GM18517 (cell line): Measurements from ENCODE around the gene OVCH1.
"Not testable (repeated sequence)": the region's sequence is repeated elsewhere in the genome, so short reads cannot be mapped to it uniquely, and the experiment has no call there.

Experiments
- ATAC-seq: cut with Tn5 transposase; IDR thresholded peaks from one replicate; pipeline ENCODE4 v1.9.1; 2021; ENCODE audit warnings: mild to moderate bottlenecking, moderate library complexity; ENCODE audit not compliant: unreplicated experiment

The OVCH1 gene

DNA sequence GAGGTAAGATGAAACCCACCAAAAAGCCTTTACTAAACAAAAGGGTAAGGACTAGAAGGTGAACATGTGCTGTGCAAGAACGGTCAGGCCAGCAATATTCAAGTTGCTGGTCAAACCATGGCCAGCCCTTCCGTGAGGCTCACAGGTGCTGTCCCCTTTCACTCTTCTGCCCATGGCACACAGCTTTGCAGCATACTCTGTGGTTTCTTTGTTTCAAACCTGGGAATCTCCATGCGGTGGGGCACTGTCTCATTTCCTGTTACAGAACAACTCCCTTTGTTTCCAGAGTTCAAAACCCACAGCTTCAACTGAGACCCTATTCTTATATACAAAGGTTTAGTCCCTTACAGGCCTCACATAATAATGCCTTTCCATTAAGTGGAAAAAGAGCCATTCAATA lies 1.7 kb upstream of the OVCH1 start:
- no peak for ATAC-seq

DNA sequence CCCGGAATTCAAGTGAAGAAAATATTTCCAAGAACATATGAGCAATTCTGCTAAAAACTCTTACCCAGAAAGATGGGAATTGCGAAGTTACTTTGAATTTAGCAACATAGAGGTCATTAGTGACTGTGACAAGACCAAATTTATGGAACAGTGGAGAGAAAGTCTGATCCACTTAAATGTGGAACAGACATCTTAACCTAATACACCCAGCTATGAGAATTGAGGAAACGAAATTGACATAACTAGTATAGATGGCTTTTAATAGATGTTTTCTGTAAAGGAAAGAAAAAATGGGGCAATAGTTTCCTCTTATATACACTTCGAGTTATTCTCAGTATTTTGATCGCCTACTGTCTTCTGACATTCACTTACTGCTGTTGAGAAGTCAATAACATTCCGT lies 4.6 kb downstream of the OVCH1 start:
- no peak for ATAC-seq

DNA sequence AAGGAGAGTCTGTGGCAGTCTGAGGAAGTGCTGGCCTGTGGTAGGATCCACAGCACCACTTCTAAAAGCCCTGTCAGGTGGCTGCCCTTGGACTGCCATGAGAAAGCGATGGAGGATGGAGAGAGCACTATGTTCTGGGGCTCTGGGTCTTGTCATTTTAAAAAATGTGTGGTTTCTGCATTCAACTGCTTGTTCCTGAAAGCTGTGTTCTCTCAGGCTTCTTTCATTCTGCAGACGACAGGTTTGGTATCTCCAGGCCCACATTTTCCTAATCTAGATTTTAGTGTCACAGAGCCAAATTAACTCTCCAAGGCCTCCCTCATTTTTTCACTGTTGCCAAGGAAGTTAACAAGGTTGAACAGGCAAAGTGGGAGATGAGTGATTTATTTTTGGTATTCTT lies 10.5 kb downstream of the OVCH1 start:
- ATAC-seq = no peak

DNA sequence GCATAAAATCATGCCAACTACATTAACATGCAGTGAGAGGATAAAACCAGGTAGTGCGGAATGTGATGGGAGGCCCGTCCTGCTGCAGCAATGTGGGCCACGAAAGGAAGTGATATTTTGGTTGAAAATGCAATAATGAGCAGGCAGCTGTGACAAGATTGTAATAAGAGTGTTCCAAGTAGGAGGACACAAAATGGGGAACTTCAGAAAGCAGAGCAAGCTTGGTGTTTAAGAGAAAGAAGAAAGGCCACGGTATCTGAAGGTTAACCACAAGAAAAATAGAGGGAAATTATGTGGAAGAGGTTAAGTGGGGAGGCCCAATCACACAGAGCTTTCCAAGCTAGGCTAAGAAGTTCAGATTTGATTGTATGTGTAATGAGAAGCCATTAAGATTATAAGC lies 34.3 kb downstream of the OVCH1 start:
- ATAC-seq = no peak

DNA sequence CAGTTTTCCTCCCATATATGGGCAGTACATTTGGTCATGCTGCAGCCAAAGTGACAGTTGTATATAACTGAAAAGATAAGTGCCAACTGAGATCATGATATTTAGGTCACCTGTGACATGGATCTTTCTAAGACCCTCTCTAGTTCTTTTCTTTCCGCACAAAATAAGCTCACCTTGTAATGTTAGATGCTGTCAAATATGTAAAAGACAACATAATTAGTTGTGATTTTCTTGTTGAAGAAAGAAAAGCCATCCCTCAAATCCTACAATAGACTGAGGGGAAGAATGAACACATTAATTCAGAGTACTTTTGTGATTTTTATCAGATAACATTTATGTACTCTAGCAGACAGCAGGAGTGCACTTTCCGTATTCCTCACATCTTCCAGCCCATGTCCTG lies 37.4 kb downstream of the OVCH1 start:
- ATAC-seq = no peak

DNA sequence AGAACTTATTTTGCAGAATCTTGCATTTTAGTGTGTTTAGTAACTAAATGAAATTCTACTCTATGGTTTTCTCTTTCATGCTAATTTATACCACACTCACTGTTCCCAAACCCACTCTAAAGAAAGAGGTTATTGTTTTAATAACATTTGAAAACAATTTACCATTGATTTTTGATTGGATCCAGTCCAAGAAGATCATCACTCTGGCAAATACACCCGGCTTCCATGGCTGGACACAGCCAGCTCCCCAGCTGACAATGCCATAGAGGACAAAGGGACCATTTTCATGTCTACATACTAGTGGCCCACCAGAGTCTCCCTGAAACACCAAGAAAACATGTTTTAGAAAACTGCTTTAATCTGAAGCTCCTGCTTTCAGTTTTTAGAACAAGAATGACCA lies 42.4 kb downstream of the OVCH1 start:
- ATAC-seq = no peak

DNA sequence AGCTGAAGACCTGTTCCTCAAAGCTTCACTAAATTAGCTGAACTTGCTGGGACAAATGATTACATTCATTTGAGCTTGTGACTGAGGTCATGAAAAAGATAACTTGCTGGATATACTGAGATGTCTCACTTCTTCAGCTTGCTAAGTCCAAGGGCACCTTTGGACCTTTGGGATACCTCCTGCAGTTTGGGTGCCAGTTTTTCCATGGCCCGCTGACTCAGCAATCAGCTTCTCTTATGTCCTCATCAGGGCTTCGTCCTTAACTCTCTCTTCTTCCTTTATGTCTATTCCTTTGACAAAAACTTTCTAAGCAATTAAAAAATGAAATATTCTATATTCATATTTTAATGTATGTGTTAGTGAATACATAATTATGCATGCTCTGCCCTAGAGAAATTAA lies 45.6 kb downstream of the OVCH1 start:
- no peak for ATAC-seq

DNA sequence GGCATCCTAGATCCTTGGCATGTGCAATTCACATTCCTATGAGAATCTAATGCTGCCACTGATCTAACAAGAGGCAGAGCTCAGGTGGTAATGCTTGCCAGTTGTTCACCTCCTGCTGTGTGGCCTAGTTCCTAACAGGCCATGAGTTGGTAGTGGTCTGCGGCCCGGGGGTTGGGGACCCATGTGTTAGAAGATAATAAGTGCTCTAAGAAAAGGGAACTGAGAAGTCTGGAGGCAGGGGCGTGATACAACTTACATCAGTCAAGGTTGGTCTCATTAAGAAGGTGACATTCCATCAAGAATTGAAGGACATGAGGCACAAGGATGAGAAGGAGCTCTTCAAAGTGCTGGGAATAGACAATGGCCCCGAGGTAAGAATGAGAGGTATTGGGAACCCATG lies 49.3 kb downstream of the OVCH1 start:
- no peak for ATAC-seq

DNA sequence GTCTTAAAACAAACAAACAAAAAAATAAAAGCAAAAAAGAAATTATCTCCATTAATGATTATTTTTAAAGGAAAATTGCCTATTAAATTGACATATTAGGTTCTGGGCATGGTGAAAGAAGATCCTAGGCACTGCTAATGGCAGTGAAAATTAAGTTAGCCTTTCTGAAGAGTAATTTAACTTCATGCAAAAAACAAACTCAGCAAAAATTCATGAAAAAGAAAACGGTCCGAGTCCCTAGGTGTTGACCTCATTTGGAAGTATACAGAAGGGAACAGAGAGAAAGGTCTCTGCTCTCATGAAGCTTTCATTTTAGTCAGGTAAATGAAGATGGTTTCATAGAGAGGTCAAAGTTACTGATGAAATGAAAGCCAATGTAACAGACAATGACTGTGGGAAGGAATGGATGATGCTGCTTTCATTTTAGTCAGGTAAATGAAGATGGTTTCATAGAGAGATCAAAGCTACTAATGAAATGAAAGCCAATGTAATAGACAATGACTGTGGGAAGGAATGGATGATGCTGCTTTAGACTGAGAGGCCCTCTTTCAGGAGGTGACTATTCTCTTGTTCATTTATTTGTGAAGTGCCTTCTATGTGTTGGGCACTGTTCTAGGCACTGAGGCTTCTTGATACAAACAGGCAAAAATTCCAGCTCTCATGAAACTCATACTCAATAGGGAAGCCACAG lies 50.1 kb downstream of the OVCH1 start:
- no peak for ATAC-seq

DNA sequence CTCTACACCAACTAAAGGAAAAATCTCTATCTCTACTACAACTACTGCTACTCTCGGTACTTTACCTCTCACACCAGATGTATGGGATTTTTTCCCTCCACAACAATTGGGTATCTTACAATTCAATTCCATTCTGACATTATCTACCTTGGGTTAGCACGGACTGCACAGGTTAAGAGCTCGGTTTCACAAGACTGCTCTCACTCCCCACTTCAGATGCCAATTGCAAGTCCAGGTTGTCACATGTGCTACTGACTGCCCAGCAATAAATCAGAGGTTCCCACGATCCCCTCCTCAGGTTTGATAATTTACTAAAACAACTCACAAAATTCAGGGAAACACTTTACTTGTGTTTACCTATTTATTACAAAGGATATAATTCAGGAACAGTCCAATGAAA lies 58.0 kb downstream of the OVCH1 start:
- no peak for ATAC-seq

DNA sequence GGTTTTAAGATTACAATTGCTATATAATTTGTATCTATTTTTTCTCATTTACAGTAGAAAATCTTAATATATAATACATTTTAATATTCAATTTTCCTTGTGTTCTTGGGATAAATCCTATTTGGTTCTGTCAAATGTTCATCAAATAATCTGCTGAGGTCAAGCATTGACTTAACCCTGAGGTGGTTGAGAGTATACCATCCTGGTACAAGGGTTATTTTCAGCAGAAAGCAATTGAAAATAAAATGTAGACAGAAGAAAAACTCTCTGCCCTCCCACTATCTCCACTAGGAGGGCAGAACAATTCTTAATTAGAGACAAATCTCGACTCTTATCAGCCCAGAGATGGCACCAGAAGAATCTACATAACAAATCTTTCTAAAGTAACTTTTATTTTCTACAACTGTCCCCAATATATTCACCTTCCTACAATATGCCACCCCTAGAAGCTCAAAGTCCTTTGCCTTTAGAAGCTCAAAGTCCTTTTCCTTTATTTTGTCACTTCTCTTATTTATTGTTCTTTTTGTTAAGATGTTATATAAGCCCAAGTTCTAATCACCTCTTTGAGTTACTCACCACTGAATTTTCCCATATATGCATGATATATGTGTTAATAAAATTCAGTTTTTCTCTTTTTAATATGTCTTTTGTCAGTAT lies 58.6 kb downstream of the OVCH1 start:
- ATAC-seq = no peak

DNA sequence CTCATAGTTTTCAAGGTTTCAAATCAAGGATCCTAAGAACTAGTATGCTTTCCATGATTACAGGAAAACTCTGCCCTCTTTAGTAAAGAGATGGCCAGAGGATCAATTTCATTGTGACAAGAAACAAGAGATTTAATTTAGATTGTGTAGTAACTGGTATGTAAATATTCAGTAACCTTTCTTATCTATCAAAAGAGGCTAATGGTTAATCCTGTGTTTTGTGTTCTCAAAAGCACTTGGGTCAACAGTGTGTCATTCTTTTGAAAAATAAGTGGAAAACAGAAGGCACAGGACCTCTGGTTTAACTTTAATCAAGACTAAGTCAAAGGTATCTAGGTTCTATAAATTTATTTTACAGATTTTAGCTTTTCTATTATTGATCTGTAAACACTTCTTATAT lies 59.9 kb downstream of the OVCH1 start:
- ATAC-seq = no peak

DNA sequence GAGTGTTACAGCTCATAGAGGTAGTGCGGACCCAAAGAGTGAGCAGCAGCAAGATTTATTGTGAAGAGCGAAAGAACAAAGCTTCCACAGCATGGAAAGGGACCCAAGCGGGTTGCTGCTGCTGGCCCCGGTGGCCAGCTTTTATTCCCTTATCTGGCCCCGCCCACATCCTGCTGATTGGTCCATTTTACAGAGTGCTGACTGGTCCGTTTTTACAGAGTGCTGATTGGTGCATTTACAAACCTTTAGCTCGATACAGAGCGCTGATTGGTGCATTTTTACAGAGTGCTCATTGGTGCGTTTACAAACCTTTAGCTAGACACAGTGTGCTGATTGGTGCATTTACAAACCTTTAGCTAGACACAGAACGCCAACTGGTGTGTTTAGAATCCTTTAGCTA lies 60.7 kb downstream of the OVCH1 start:
- not testable (repeated sequence) for ATAC-seq

DNA sequence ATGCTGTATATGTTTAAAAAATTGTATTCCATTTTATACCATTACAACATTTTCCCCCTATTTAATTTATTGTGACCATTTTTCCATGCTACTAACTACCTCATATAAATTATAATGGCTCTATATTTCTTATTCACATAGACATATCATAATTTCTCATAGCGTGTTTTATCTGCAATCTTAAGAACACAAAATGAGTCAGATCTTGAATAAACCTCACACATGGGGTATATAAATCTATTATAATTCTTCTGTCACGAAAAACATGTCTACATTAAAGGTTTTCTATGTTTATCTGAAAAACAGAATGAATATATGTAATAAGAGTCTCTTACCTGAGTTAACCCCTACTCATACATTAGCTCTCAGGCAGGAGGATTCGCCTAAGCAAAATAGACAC lies 66.0 kb downstream of the OVCH1 start:
- no peak for ATAC-seq

DNA sequence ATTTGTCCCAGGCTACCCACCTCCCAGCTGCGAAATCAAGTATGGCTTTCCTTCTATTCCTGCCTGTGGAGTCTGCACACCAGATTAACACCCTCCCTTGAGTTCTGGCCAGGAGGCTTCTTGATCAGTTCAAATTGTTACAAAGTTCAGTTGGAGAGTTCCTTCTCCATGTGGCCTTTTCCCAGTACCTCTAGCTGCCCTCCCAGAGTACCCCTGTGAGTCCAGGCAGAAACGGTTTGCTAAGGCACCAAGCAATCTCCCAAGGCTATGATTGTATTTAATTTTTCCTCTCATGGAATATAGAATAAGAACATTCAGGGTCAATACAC lies 66.8 kb downstream of the OVCH1 start:
- ATAC-seq = no peak

DNA sequence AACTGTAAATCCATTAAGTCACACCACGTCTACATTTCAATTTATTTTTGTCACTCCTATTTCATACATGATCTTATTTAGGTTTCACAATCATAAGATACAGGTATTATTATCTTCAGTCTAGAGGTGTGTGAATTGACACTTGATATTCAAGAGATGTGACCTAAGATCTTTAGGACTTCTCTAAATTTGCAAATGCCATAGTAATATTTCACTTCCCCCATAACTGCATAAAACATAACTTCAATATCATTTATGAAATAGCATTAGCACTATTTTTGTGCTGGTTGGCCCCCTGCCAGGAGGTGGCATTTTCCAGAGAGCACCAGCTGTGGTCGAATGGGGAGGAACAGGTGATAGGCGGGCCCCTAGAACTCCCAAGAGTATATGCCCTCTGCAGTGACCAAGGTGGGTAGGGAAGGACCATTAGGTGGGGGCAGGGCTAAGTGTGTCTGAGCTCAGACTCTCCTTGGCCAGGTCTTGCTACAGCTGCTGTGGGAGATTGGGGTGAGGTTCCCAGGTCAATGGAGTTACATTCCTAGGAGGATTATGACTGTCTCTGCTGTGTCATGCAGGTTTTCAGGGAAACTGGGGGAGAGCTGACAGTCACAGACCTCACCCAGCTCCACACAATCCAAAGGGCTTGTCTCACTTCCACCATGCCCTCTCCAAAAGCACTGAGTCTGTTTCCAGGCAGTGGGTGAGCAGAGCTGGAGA lies 67.3 kb downstream of the OVCH1 start:
- no peak for ATAC-seq

DNA sequence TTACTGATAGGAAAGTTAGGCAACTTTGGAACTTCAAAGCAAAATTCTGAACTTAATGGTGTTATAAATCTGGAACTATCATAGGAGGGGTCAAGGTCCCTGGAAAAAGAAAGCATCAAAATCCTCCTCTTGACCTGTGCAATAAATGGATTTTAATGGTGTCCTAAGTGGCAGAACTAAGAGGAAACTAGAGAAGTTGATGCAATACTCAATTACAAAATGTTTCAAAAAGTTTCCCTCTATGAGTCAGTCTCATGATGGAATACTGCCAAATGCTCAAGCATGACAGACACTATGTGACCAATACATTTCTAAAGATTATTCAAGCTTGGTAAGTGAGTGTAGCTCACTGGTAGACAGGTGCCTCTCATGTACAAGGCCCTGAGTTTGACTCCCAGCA lies 68.9 kb downstream of the OVCH1 start:
- peak; percentile 18 for ATAC-seq

DNA sequence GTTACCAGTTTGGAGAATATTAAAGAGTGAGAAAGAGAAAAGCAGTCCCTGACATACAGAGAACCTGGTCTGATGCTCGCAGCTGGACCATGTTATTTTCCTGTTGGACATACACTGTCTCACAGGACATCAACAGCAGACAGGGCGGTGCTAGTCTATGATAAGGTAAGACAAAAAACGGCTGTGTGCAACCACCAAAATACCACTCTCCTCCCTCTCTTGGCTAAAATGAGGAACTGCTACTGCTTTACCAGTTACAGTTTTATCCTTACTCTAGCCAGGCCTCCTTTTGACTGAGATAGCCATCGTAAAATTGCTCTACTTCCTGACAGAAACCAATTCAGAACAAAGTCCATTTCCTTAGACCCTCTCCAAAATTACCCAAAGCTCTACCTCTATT lies 69.5 kb downstream of the OVCH1 start:
- peak; percentile 99 for ATAC-seq

DNA sequence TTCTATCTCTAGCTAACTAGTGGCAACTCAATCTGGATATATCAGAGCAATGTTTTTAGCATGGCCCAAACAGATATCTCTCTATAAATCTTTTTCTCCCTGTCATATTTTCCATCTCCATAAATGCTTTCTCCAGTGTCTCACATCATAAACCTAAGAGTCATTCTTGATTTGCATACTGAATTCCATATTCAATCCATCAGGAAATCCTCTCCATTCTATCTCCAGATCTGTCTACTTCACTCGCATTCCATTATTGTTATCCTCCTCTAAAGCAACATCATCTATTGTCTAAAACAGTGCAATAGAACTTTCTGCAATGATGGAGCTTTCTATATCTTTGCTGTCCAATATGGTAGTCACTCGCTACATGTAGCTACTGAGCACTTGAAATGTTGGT lies 71.0 kb downstream of the OVCH1 start:
- ATAC-seq = no peak

DNA sequence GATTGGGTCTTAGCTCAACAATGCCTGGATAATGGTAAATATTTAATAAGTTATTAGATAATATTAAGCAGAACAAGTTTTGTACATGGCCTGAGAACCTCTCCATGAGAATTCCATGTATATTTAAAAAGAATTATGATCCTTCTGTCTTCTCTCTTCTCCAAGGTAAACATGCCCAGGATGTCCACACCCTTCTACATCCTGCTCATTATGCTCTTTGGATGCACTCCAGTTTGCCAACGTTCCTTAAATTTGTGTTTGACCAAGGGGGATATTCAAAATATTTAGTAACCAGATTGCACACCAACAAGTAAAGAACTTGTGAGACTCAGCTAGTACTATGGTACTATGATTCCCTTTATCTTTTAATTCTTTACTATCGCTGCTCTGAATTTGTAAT lies 71.8 kb downstream of the OVCH1 start:
- ATAC-seq = no peak

DNA sequence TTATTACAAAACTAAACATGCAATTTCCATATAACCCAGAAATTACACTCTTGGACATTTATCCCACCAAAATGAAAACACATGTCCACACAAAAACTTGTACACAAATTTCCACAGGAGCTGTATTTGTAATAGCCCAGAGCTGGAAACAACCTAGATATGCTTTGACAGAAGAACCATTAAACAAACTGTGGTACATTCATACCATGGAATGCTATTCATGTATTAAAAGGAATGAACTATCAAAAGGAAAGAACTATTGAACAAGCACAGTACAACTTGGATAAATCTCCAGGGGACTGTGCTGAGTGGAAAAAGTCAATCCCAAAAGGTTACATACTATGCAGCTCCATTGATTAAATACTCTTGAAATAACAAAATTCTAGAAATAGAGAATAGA lies 80.7 kb downstream of the OVCH1 start:
- ATAC-seq = no peak

DNA sequence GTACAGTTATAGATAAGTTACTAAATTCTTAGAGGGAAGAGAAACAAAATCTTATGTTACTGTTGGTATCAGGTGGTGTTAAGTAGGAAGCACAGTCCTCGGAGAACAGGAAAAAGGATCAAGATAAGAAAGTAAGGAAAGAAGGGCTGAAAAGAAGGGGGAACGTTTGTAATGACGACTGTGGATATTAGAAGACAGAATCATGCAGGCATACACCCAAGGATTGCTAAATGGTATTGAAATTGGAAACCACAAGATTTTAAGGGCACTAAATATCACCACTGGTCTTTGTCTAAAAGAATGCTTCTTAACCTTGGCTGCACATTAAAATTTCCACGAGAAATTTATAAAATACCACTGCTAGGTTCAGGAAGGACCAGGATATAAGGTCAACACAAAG lies 82.4 kb downstream of the OVCH1 start:
- ATAC-seq = no peak

DNA sequence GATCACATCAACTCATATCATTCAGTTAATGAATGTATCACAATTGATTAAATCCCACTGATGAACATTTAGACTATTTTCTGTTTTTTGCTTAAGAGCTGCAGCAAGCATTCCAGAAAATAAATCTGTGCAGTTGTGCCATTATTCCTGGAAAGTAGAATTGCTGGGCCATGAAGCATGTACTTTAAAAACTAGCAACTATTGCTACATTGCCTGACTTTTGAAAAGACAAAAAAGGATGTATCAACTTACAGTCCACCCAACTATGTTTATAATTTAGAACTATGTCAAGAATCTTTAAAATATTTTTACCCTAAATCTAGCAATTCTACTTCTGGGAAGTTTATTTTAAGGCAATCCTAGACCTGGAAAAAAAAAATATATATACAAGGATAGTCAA lies 83.1 kb downstream of the OVCH1 start:
- no peak for ATAC-seq
